Fibroblast of lung (primary cell): ENCODE measurements around the gene SYTL1.

Experiments used
- CTCF ChIP-seq, 2 donors: IDR thresholded peaks in 1 of 2; conservative IDR thresholded peaks in 1 of 2; 1 replicate in 1 of 2; 2 replicates in 1 of 2; pipeline ENCODE4 v1.5.1; 2011 to 2012; ENCODE audit warnings: low read length in 2 of 2, control low read depth in 1 of 2, inconsistent platforms in 1 of 2, low read depth in 1 of 2, mild to moderate bottlenecking in 1 of 2
- EZH2 ChIP-seq: IDR thresholded peaks from 2 replicates; pipeline ENCODE4 v1.5.1; 2012; ENCODE audit warnings: low read length, control low read depth, mild to moderate bottlenecking; ENCODE audit errors: missing control alignments

GRCh38 chr1:27302612-27303011 lies 39.2 kb upstream of the SYTL1 start:
- TF ChIP-seq CTCF (conservative IDR thresholded peaks at IDR 0.05 in 1 of 2, IDR thresholded peaks at IDR 0.05 in 1 of 2; ENCODE audit: low read depth in 1 of 2, low read length in 2 of 2), result no peak
- TF ChIP-seq EZH2, result no peak
